Measurements from ENCODE around the gene GTPBP3. TPM values are rescaled to one million over a fixed set of nuclear protein-coding genes. Genes with fewer than 3 reads are reported as not detected.

GTPBP3 gene
- total RNA-seq, 4 donors from 2014 or later = 9.3 to 20.2 (median 15.6) TPM

DNA sequence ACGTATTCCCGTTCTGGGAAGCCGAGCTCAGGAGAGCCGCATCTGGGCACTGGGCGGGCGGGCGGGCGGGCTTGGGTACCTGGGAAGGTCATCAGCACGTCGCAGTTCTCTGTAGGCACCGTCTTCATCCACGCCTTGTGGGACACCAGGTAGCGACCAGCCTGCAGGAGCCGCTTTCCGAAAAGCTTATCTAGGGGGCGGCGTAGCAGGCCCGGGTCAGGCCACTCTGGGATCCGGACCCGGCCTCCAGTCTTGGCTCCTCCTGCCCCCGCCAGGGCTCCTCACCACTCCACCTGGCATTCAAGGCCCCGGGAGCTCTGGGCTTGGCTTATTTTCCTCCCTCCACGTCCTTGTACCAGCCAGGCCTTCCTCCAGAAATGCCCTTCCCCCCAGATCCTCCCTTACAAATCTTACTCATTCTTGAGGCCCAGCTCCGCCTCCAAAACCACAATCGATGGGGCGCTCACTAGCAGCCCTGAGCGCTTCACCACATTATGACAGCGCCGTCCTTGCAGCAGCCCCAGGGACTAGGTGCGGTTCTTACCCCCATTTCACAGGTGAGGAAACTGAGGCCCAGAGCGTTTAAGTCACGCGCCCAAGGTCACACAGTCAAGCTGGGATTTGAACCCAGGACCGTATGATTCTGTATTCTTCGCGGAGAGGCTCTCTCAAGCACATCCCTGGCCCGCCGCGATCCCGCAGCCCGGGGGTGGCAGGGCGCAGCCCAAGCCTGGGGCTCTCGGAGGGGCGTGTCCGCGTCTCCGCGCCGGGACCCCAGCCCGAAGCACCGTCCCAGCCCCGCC lies 3.5 kb upstream of the GTPBP3 start:
- Histone ChIP-seq H3K9me3 (no peaks in the 10 kb centered on the region), H3K27me3 (peaks cover 28% of the 10 kb centered on the region), H3K27ac (peak overlapping the region in 3 of 4 donors; percentile 76 to 83 (median 79)), H3K36me3 (peaks cover 0 to 23% of the 10 kb centered on the region in 2 donors), H3K4me1 (peaks cover 0 to 55% (median 30%) of the 10 kb centered on the region in 3 donors), H3K4me3 (peak overlapping the region; percentile 74 to 84)
- WGBS, 2 donors (ENCODE audit: low coverage in 1 of 2) = 48% methylated on average over 5 of the region's 52 CpGs; no CpG with 5 or more reads in 1 of the 2 donors
- no peak for ATAC-seq
- TF ChIP-seq EP300 (IDR thresholded peaks at IDR 0.05) = no peak
- TF ChIP-seq POLR2A (IDR thresholded peaks at IDR 0.05) = no peak
- TF ChIP-seq, protein P1, sequence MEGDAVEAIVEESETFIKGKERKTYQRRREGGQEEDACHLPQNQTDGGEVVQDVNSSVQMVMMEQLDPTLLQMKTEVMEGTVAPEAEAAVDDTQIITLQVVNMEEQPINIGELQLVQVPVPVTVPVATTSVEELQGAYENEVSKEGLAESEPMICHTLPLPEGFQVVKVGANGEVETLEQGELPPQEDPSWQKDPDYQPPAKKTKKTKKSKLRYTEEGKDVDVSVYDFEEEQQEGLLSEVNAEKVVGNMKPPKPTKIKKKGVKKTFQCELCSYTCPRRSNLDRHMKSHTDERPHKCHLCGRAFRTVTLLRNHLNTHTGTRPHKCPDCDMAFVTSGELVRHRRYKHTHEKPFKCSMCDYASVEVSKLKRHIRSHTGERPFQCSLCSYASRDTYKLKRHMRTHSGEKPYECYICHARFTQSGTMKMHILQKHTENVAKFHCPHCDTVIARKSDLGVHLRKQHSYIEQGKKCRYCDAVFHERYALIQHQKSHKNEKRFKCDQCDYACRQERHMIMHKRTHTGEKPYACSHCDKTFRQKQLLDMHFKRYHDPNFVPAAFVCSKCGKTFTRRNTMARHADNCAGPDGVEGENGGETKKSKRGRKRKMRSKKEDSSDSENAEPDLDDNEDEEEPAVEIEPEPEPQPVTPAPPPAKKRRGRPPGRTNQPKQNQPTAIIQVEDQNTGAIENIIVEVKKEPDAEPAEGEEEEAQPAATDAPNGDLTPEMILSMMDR (IDR thresholded peaks at IDR 0.05) = no peak
- no peak for TF ChIP-seq POLR2AphosphoS5 (IDR thresholded peaks at IDR 0.05)

DNA sequence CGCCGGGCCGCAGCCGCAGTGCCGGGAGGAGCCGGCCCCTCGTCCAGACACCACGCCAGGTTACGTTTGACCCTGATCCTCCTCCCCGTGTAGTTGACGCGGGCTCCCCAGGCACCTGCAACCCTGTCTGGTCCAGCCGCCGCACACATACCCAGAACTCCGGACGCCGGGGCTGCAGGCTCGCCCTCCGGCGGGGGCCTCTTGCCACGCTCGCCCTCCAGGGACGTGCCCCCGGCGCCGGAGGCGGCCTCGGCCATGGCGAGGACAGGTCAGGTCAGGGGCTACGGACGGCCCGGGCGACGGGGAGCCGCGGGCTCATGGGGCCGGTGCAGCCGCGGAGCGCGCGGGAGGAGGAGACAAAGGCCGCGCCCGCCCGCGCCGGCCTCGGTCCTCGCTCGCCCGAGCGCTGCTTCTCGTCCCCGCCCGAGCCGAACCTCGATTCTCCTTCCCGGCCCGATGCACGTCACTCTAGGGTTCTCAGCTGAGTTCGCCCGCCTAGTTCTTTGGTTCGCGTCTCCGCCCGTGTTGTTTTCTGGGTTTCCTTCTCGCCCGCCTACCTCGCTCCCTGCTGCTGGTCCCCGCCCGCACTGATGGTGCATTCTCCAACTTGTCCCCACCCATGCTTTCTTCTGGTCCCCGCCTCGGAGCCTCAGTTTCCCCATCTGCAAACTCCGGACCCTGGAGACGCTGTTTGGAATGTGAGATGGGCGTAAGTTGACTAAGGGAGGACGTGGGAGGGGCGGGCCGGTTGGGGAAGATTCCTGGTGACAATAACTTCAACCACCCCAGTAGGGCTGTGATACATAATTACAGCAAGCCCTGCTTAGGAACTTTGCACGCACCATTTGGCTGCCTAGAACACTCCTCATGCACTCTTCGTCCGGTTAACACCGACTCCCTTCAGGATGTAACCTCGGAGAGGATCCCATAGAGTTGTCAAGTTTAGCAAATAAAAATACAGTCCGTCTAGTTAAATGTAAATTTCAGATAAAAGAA lies 2.6 kb upstream of the GTPBP3 start, which contains the start of gene ANO8:
TSS of gene ANO8 (minus strand) at position 442 of the 996 bp plus-strand sequence. CDS start at position 257, 185 bp downstream.
- peak within 1 kb of the TSS; percentile 74 to 84 for H3K4me3 ChIP-seq
- 5 to 14% methylated on average over 4 to 16 of the region's 86 CpGs for WGBS, 2 donors (ENCODE audit: low coverage in 1 of 2)
- H3K27ac ChIP-seq = peak within 1 kb of the TSS in 3 of 4 donors; percentile 76 to 83 (median 79)
- H3K36me3 ChIP-seq = peaks cover 0 to 26% of the 10 kb centered on the region in 2 donors
- peak; percentile 84 for ATAC-seq
- TF ChIP-seq POLR2AphosphoS5 (IDR thresholded peaks at IDR 0.05) (peak; percentile 36), POLR2A (IDR thresholded peaks at IDR 0.05) (peak in 1 of 2 donors; percentile 6), EP300 (IDR thresholded peaks at IDR 0.05) (no peak)
- TF ChIP-seq, protein P1 (IDR thresholded peaks at IDR 0.05) = peak in 1 of 4 experiments; percentile 10
- peaks cover 19% of the 10 kb centered on the region for H3K27me3 ChIP-seq
- no peaks in the 10 kb centered on the region for H3K9me3 ChIP-seq
- H3K4me1 ChIP-seq = peaks cover 0 to 50% (median 24%) of the 10 kb centered on the region in 3 donors

DNA sequence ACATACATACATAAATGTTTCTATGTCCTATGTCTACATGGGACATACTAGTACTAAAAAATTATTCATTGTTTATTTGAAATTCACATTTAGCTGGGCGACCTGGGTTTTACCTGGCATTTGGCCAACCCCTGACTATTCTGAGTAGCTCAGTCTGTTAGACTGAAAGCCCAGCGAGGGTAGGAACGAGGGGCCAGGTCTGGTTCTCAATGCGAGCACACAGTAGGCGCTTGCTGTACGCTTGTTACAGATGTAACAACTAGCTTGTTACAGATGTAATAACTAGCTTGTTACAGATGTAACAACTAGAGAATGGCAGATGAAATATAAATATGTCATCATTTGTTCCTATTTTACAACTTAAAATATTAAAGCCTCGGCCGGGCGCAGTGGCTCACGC lies 1.8 kb upstream of the GTPBP3 start:
- no peak for ATAC-seq
- Histone ChIP-seq H3K9me3 (no peaks in the 10 kb centered on the region), H3K27me3 (peaks cover 10% of the 10 kb centered on the region), H3K27ac (peak overlapping the region in 1 of 4 donors; percentile 63), H3K36me3 (peaks cover 0 to 22% of the 10 kb centered on the region in 2 donors), H3K4me3 (no peak overlapping the region), H3K4me1 (peaks cover 0 to 50% (median 24%) of the 10 kb centered on the region in 3 donors)
- no peak for TF ChIP-seq POLR2AphosphoS5 (IDR thresholded peaks at IDR 0.05)
- TF ChIP-seq POLR2A (IDR thresholded peaks at IDR 0.05) = no peak
- no peak for TF ChIP-seq EP300 (IDR thresholded peaks at IDR 0.05)
- TF ChIP-seq, protein P1 (IDR thresholded peaks at IDR 0.05) = no peak
- 62 to 69% methylated on average over 9 to 10 of the region's 10 CpGs for WGBS, 2 donors (ENCODE audit: low coverage in 1 of 2)

DNA sequence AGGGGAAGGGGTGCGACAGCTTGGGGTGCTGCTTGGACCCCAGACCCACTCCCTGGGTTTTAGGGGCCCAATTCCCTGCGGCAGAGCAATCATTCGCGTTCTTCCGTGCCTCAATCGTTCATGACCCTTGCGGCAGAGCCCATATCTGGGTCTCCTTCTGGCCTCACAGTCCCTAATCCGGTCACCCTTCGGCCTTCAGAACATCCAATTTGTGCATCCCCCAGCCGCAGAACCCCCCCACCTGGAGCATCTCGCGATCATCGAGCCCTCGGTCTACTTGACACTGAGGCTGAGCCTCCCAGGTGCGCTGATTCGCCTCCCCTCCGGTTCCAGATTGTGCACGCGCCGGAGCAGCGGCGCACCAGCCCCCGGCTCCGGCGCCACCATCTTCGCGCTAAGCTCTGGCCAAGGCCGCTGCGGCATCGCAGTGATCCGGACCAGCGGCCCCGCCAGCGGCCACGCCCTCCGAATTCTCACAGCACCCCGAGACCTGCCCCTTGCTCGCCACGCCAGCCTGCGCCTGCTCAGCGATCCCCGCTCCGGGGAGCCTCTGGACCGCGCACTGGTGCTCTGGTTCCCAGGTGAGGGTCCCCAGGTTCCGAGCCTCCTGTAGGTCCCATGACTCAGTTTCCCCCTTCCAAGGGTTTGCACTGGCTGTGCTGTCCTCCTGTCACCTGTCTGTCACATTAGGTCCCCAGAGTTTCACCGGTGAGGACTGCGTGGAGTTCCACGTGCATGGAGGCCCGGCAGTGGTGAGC lies 501 bp downstream of the GTPBP3 start:
- ATAC-seq = no peak
- Histone ChIP-seq H3K36me3 (peaks cover 0 to 34% of the 10 kb centered on the region in 2 donors), H3K4me1 (peaks cover 0 to 49% (median 24%) of the 10 kb centered on the region in 3 donors), H3K4me3 (peak overlapping the region; percentile 69 to 83), H3K27ac (peak overlapping the region in 3 of 4 donors; percentile 88 to 97 (median 92)), H3K9me3 (no peaks in the 10 kb centered on the region), H3K27me3 (no peaks in the 10 kb centered on the region)
- TF ChIP-seq, protein P1 (IDR thresholded peaks at IDR 0.05) = no peak
- TF ChIP-seq POLR2A (IDR thresholded peaks at IDR 0.05) (no peak), EP300 (IDR thresholded peaks at IDR 0.05) (no peak), POLR2AphosphoS5 (IDR thresholded peaks at IDR 0.05) (no peak)
- 0% methylated on average over 6 to 8 of the region's 50 CpGs for WGBS, 2 donors (ENCODE audit: low coverage in 1 of 2)
